ENCODE results near the gene TXNL4A. TPM values are rescaled to one million over a fixed set of nuclear protein-coding genes. Genes with fewer than 3 reads are reported as not detected.

TXNL4A gene
- total and polyA plus RNA-seq, 12 donors: 26.5 to 148 (median 91.5) TPM

DNA sequence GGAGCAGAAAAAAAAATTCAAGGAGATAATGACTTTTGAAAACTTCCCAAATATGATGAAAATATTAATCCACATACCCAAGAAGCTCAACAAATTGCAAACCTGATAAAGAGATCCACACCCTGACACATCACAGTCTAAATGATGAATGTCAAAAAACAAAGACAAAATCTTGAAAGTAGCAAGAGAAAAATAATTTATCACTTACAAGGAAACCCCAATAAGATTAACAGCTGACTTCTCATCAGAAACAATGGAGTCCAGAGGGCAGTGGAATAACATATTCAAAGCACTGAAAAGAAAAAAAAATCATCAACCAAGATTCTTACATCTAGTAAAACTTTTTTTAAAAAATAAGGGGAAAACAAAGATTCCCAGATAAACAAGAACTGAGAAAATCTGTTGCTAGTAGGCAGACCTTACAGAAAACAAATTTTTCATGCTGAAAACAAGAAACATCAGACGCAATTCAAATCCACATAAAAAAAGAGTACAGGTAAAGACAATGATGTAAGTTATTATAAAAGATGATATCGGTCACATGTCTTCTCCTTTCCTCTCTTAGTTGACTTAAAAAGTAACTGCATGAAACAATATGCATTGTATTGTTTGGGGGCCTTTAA lies 58.2 kb downstream of the TXNL4A start:
- no peak for TF ChIP-seq POLR2A (IDR thresholded peaks at IDR 0.05)
- TF ChIP-seq, protein P1, sequence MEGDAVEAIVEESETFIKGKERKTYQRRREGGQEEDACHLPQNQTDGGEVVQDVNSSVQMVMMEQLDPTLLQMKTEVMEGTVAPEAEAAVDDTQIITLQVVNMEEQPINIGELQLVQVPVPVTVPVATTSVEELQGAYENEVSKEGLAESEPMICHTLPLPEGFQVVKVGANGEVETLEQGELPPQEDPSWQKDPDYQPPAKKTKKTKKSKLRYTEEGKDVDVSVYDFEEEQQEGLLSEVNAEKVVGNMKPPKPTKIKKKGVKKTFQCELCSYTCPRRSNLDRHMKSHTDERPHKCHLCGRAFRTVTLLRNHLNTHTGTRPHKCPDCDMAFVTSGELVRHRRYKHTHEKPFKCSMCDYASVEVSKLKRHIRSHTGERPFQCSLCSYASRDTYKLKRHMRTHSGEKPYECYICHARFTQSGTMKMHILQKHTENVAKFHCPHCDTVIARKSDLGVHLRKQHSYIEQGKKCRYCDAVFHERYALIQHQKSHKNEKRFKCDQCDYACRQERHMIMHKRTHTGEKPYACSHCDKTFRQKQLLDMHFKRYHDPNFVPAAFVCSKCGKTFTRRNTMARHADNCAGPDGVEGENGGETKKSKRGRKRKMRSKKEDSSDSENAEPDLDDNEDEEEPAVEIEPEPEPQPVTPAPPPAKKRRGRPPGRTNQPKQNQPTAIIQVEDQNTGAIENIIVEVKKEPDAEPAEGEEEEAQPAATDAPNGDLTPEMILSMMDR (IDR thresholded peaks at IDR 0.05): no peak
- Histone ChIP-seq H3K4me1 (replicated peaks in 1 of 2) (peaks cover 0 to 11% of the 10 kb centered on the region in 2 donors), H3K36me3 (replicated peaks in 1 of 2) (peaks cover 0 to 4% of the 10 kb centered on the region in 2 donors), H3K9me3 (replicated peaks in 1 of 3) (peaks cover 8 to 27% (median 12%) of the 10 kb centered on the region in 3 donors), H3K4me3 (no peak overlapping the region), H3K27me3 (no peaks in the 10 kb centered on the region), H3K27ac (no peak overlapping the region)
- WGBS, 4 donors: 97 to 99% (median 98%) methylated on average over 2 of the region's 2 CpGs
- DNase-seq: no peak
- intact Hi-C loops (cut with DNase I): loop anchor here in 1 of 2 donors (10.0 kb wide), 1 partner anchor 55 kb away; no protein-coding TSS in a partner anchor

DNA sequence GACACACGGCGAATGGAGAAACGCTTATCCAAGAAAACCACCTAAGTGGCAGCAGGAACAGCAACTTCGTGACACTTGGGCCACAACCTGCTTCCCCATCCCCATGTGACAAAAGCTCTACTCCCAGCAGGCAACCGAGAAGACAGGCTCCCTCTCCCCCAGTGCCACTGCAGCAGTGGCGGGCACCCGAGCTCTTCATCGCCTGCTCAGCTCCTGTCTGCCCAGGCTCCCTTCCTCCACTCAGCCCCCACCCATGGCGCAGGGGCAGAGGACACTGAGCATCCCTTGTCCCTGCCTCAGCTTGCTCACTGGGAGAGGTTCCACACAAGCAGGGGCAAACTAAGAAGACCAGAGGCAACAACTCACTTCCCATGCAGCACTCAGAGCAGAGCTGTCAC lies 59.8 kb downstream of the TXNL4A start:
- H3K27ac ChIP-seq: no peak overlapping the region
- peak in 3 of 7 donors; percentile 2 to 45 (median 15) for DNase-seq
- peaks cover 0 to 9% of the 10 kb centered on the region in 2 donors for H3K36me3 ChIP-seq (replicated peaks in 1 of 2)
- no peaks in the 10 kb centered on the region for H3K4me1 ChIP-seq (replicated peaks in 1 of 2)
- TF ChIP-seq, protein P1 (IDR thresholded peaks at IDR 0.05): no peak
- TF ChIP-seq POLR2A (IDR thresholded peaks at IDR 0.05): no peak
- intact Hi-C loops (cut with DNase I): no loop called here
- H3K4me3 ChIP-seq: no peak overlapping the region
- H3K9me3 ChIP-seq (replicated peaks in 1 of 3): peaks cover 8 to 27% (median 12%) of the 10 kb centered on the region in 3 donors
- 96 to 100% (median 98%) methylated on average over 9 of the region's 9 CpGs for WGBS, 4 donors
- H3K27me3 ChIP-seq: no peaks in the 10 kb centered on the region

DNA sequence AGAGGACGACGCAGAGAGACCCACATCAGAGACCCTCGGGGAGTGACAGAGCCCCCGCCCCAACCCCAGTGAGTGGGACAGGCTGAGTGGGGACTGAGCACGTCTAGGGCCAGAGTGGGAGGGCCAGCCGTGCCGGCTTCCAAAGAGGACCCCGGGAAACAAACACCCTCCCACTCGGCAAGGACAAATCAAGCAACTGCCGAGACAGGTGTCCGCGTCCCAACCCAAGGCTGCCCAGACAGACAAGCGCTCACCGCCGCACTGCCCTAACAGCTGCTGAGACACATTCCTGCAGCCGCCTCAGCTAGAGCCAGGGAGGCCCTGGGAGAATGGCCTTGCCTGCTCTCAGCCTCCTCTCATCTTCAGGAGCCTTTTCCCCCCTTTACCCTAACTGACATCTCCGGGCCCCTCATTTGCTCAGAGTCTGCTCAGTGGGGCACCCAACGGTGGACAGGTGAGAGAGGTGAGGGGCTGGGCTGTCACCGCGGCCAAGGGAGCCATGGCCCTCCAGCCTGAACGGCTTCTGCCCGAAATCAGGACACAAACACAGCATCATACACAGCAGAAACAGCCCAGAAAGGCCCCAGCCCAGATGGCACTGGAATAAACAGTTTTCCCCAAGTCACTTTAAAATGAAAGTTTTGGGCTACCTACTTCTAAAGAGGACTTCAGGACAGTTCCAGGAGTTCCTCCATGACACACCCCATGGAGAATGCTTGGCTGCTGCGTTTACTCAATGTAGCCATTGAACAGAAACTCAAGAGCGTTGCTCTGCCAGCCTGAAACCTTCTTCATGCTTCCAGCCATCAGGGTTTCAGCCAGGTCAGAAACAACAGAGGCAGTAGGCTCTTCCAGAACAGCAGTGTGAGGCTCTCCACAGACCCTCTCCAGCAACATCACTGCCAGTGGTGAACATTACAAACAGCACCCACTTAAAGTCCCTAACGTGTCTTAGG lies 60.5 kb downstream of the TXNL4A start:
- H3K36me3 ChIP-seq (replicated peaks in 1 of 2): peaks cover 0 to 9% of the 10 kb centered on the region in 2 donors
- DNase-seq: peak in 4 of 7 donors; percentile 6 to 46 (median 12)
- H3K4me1 ChIP-seq (replicated peaks in 1 of 2): no peaks in the 10 kb centered on the region
- peaks cover 8 to 27% (median 12%) of the 10 kb centered on the region in 3 donors for H3K9me3 ChIP-seq (replicated peaks in 1 of 3)
- WGBS, 4 donors: 88 to 90% (median 89%) methylated on average over 6 to 25 of the region's 25 CpGs
- no peaks in the 10 kb centered on the region for H3K27me3 ChIP-seq
- intact Hi-C loops (cut with DNase I): no loop called here
- TF ChIP-seq, protein P1 (IDR thresholded peaks at IDR 0.05): no peak
- TF ChIP-seq POLR2A (IDR thresholded peaks at IDR 0.05): no peak
- H3K4me3 ChIP-seq: no peak overlapping the region
- no peak overlapping the region for H3K27ac ChIP-seq
